Right renal pelvis (tissue), 4 donors: ENCODE measurements around the gene GRK5. TPM values are rescaled to one million over a fixed set of nuclear protein-coding genes. Genes with fewer than 3 reads are reported as not detected.

Experiments used
- DNase-seq, 4 donors: peaks; one replicate each; pipeline ENCODE4 v3.0.0-alpha.2; 2013; ENCODE audit warnings: low read depth in 4 of 4, low spot score in 3 of 4, missing footprints in 1 of 4
- polyA plus RNA-seq, 4 donors: library from polyadenylated mRNA; unstranded; fragments of 120-200 nt; gene quantifications; one replicate each; pipeline ENCODE4 v1.2.1, GENCODE V29; 2013; ENCODE audit not compliant: insufficient read length in 4 of 4

The GRK5 gene
- polyA plus RNA-seq, 4 donors: 16.9 to 20.1 (median 18.5) TPM

- DNase-seq: no peak
These were observed 83.1 kb downstream of the GRK5 start for GRCh38 chr10:119290301-119291048.

- DNase-seq: no peak
These were observed 84.0 kb downstream of the GRK5 start for GRCh38 chr10:119291223-119291900.

- DNase-seq: no peak
These were observed 85.8 kb downstream of the GRK5 start for GRCh38 chr10:119292968-119293760.

GRCh38 chr10:119296703-119297102 lies 89.3 kb downstream of the GRK5 start:
- no peak for DNase-seq

- DNase-seq: no peak
These were observed 90.0 kb downstream of the GRK5 start for GRCh38 chr10:119297207-119297968.

- DNase-seq: no peak
These were observed 91.4 kb downstream of the GRK5 start for GRCh38 chr10:119298810-119299209.

- DNase-seq: no peak
These were observed 92.2 kb downstream of the GRK5 start for GRCh38 chr10:119299531-119299930.

GRCh38 chr10:119301397-119301796 lies 94.0 kb downstream of the GRK5 start:
- DNase-seq: no peak

- DNase-seq: no peak
These were observed 94.8 kb downstream of the GRK5 start for GRCh38 chr10:119302172-119302571.

- DNase-seq: no peak
These were observed 95.4 kb downstream of the GRK5 start for GRCh38 chr10:119302591-119303253.

GRCh38 chr10:119303886-119304285 lies 96.5 kb downstream of the GRK5 start:
- DNase-seq: no peak

- no peak for DNase-seq
These were observed 97.2 kb downstream of the GRK5 start for GRCh38 chr10:119304541-119304940.

- DNase-seq: no peak
These were observed 98.6 kb downstream of the GRK5 start for GRCh38 chr10:119305860-119306513.

- no peak for DNase-seq
These were observed 99.2 kb downstream of the GRK5 start for GRCh38 chr10:119306514-119306951.

- DNase-seq: no peak
These were observed 99.6 kb downstream of the GRK5 start for GRCh38 chr10:119306986-119307392.

- no peak for DNase-seq
These were observed 100.7 kb downstream of the GRK5 start for GRCh38 chr10:119308089-119308488.

GRCh38 chr10:119308551-119309422 lies 101.4 kb downstream of the GRK5 start:
- no peak for DNase-seq

- no peak for DNase-seq
These were observed 102.0 kb downstream of the GRK5 start for GRCh38 chr10:119309423-119309770.

GRCh38 chr10:119310806-119311205 lies 103.4 kb downstream of the GRK5 start:
- DNase-seq: no peak
